Testis (tissue), 2 donors: Measurements from ENCODE around the gene EXOC4.

ENCODE experiments used
- POLR2A ChIP-seq: fragments of 450-650 bp; IDR thresholded peaks from one replicate; pipeline ENCODE4 v1.6.1; 2017; ENCODE audit warnings: antibody characterized with exemption, mild to moderate bottlenecking, moderate library complexity
- TF ChIP-seq, protein P1 (sequence below), 3 experiments: fragments of 450-650 bp in 2 of 3; fragments of 200-600 bp in 1 of 3; sonication (generic) in 1 of 3; IDR thresholded peaks; one replicate each; pipeline ENCODE4 v1.5.1; 2016 to 2019; ENCODE audit warnings: antibody characterized with exemption in 3 of 3, mild to moderate bottlenecking in 2 of 3, moderate library complexity in 1 of 3

DNA sequence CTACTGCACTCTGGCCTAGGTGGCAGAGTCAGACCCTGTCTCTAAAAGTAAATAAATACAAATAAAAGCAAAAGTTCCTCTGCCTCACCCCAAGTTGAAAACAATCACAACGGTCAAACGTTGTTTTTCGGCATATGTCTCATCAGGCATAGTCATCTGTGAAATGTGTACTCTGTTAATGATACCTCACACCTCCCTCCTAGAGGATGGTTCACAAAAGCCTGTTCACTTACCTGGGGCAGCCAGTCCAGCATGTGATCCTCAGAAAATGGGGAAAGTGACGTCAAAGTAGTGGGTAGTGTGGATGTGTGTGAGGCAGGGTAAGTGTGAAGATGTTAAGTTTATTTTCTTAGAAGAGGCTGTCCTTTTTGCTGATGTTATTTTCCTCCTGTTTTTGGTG is 620.3 kb downstream of the EXOC4 start:
- TF ChIP-seq, protein P1, sequence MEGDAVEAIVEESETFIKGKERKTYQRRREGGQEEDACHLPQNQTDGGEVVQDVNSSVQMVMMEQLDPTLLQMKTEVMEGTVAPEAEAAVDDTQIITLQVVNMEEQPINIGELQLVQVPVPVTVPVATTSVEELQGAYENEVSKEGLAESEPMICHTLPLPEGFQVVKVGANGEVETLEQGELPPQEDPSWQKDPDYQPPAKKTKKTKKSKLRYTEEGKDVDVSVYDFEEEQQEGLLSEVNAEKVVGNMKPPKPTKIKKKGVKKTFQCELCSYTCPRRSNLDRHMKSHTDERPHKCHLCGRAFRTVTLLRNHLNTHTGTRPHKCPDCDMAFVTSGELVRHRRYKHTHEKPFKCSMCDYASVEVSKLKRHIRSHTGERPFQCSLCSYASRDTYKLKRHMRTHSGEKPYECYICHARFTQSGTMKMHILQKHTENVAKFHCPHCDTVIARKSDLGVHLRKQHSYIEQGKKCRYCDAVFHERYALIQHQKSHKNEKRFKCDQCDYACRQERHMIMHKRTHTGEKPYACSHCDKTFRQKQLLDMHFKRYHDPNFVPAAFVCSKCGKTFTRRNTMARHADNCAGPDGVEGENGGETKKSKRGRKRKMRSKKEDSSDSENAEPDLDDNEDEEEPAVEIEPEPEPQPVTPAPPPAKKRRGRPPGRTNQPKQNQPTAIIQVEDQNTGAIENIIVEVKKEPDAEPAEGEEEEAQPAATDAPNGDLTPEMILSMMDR (IDR thresholded peaks at IDR 0.05): no peak
- TF ChIP-seq POLR2A: no peak
